Esophagus squamous epithelium (tissue), 4 donors: ENCODE results near the gene HSH2D.

Source experiments
- POLR2A ChIP-seq, 4 donors: fragments of 450-650 bp; IDR thresholded peaks; one replicate each; pipeline ENCODE4 v1.6.1; 2017; ENCODE audit warnings: antibody characterized with exemption in 4 of 4, mild to moderate bottlenecking in 4 of 4, moderate library complexity in 3 of 4
- TF ChIP-seq, protein P1 (sequence below), 6 experiments: fragments of 450-650 bp in 4 of 6; fragments of 200-600 bp in 2 of 6; sonication (generic) in 2 of 6; IDR thresholded peaks; one replicate each; pipeline ENCODE4 v1.5.1; 2016 to 2019; ENCODE audit warnings: antibody characterized with exemption in 6 of 6, mild to moderate bottlenecking in 4 of 6, moderate library complexity in 4 of 6

DNA sequence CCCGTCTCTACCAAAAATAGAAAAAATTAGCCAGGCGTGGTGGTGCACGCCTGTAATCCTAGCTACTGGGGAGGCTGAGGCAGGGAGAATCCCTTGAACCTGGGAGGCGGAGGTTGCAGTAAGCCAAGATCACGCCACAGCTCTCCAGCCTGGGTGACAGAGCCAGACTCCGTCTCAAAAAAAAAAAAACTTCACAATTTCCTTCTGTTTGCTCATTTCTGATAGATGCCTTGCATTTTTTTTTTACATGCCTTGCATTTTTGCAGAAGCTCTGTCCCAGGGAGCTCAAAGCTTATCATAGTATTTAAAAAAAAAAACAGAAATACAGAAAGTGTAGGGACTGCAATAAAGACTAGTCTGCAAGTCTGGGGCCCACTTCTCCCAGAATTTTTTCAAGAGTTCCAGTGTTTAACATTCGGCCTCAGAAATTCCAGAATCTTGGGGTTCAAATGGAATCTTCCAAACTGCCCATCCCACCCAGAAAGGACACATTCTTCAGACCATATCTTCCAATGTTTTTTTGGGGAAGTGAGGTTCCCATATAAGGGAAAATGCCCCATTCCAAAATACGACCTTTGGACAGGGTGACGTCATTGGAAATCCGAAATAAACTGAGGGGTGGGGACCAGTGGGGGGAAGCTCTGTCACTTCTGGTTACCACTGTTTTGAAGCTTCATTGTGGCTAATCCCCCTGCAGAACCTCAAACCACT is 49.0 kb upstream of the HSH2D start:
- TF ChIP-seq, protein P1, sequence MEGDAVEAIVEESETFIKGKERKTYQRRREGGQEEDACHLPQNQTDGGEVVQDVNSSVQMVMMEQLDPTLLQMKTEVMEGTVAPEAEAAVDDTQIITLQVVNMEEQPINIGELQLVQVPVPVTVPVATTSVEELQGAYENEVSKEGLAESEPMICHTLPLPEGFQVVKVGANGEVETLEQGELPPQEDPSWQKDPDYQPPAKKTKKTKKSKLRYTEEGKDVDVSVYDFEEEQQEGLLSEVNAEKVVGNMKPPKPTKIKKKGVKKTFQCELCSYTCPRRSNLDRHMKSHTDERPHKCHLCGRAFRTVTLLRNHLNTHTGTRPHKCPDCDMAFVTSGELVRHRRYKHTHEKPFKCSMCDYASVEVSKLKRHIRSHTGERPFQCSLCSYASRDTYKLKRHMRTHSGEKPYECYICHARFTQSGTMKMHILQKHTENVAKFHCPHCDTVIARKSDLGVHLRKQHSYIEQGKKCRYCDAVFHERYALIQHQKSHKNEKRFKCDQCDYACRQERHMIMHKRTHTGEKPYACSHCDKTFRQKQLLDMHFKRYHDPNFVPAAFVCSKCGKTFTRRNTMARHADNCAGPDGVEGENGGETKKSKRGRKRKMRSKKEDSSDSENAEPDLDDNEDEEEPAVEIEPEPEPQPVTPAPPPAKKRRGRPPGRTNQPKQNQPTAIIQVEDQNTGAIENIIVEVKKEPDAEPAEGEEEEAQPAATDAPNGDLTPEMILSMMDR (IDR thresholded peaks at IDR 0.05): no peak
- no peak for TF ChIP-seq POLR2A (IDR thresholded peaks at IDR 0.05)
